ENCODE measurements around the gene SOS2.

Gene SOS2

DNA sequence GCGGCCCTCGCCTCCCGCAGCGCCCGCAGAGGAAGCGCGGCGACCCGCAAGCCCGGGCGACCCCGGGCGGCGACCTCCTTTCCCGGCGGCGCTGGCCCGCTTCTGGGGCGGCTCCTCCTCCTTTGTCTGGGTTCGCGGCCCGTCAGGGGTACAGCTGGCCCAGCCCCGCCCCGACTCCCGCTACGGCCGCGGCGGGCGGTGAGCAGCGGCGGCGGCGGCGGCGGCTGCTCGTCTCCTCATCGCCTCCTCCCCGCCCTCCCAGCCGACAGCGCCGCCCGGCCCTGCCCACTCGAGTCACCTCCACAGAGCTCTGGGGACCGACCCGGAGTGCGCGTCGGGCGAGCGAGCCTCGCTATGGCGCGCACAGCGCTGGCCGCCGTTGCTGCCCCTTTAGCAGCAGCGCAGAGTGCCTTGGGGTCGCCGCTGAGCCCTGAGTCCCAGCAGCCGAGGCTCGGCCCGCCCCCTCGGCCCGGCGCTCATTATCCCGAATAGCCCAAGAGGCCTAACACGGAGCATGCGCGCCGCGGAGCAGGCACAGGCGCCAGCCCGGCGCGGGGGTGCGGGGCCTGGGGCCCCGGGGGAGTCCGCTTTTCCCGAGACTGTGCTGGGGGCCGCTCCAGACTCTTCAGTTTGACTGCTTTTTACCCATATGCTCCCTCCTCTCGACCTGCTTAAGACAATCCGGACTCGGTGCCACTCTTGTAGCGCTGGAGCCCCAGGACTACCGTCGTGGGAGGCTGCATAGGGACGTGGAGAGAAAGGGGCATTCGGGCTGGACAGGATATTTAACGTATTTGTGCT lies at the start of gene SOS2:
SOS2 (minus strand) TSS at position 104 of the 801 bp plus-strand sequence. CDS start 295 bp downstream, outside the sequence.
- peak; percentile 54 to 63 (median 62) for DNase-seq (ENCODE audit: low read depth in 3 of 3, low spot score in 1 of 3)

DNA sequence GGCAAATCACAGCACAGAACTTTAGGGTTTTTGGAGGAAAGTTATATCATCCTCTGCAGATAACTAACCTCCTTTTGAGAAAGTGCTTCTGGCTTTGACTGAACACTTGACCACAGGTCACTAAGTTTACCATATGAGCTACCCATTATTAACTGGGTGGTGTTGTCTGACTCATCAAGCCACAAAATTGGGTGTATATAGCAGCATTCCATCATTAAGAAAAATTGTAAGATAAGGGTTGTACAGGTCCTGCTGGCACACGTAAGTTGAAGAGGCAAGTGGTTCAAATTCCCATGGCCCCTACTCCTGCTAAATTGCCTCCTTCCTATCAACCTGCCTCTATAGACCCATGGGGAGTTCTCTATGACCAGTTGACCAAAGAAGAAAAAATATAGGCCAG lies 41.1 kb upstream of the SOS2 start:
- DNase-seq (ENCODE audit: low read depth in 3 of 3, low spot score in 1 of 3), result no peak

DNA sequence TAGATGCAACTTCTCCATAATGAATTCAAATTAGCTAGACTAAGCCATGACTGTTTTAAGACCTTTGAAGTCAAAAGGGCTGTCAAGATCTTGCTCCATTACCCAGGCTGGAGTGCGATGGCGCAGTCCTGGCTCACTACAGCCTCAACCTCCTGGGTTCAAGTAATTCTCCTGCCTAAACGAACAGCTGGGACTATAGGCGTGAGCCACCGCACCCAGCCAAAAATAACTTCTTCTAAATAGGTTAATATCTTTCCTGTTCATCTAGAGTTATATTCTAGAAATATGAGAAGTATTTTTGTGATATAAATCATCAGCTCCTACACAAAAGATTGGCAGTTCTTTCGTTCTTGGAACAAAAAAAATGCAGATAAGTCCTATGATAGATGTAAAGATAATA lies 39.6 kb upstream of the SOS2 start:
- DNase-seq (ENCODE audit: low read depth in 3 of 3, low spot score in 1 of 3), result no peak

DNA sequence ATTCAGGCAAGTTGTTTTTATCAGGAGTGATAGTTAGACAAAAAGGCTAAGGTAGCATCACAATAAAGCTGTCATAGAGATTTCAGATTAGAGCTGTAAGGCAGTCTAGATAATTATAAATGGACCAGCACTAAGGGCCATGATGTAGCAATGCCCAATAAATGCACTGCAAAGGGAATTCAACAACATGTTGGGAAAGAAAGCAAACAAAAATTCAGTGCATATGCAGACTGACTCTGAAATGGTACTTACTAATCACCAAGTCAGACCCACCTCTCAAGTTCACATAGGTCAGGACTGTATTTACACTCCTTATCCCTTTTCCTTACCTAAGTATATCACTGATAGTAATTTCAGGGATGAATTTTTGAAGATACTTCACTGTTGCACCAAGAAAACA lies 33.7 kb upstream of the SOS2 start:
- DNase-seq (ENCODE audit: low read depth in 3 of 3, low spot score in 1 of 3), result no peak

DNA sequence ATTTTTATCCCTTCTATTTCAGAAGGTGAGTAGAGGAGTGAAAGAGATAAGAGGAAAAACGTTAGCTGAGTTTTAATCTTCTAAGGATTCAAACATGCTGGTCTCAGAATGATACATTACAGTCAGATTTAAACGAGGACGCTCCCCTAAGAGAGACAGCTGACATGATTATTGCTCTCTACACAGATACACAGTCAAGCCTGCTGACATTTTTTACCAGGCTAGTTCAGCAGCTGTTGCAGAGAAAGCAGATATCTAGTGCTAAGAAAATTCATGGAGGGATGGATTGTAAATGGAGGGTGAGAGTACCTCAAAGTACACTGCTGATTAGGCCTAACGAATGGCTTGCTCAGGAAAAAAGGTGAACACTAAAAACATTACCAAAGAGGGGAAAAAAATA lies 31.9 kb upstream of the SOS2 start:
- DNase-seq (ENCODE audit: low read depth in 3 of 3, low spot score in 1 of 3), result no peak

DNA sequence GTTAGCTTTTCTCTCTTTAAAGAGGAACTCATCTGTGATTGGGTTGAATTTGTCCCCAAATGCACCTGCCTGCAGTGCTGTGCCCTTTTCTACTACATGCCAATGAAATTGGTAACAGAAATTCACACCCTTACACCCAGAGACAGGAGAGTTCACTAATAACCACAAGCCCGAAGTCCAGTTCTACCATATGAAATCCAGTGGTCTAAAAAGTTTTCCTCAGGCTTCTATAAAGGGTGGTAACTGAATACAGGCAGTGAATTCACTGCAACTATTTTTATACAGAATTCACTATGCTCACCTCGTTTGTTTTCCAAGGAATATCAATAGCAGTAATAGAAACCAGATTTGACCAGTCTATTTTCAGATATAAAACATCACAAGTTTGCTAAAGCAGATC lies 31.5 kb upstream of the SOS2 start:
- DNase-seq (ENCODE audit: low read depth in 3 of 3, low spot score in 1 of 3), result no peak

DNA sequence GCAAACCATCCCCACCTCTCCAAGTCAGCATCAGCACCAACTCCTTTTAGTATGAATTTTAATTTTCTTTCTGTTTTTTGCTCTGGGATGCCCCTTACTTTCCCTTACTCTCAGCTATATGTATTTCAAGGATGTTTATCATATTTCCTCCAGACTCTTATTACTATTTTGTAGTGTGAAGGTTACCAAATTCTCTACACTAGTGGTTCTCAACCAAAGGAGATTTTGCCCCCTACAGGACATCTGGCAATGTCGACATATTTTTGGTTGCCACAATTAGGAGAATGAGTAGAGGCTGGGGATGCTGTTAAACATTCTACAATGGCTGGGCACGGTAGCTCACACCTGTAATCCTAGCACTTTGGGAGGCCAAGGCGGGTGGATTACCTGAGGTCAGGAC lies 29.1 kb upstream of the SOS2 start:
- DNase-seq (ENCODE audit: low read depth in 3 of 3, low spot score in 1 of 3), result no peak

DNA sequence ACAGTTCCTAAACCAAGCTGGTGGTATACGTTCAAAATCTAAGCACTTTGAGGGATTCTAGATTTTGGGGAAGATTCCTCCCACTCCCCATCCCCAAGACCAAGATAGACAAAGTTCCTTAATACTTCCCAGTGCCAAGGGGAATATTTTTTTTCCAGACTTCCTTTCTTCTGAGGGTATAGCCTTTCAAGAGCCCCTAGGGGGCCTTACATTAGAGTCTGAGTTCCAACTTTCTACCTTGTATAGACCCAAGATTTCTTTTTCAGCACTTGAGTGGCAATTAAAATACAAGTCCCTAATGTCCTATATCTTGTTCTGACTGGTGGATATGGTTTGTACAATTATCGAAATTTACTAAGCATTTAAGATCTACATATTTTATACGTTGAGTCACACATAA lies 28.7 kb upstream of the SOS2 start:
- DNase-seq (ENCODE audit: low read depth in 3 of 3, low spot score in 1 of 3), result no peak

DNA sequence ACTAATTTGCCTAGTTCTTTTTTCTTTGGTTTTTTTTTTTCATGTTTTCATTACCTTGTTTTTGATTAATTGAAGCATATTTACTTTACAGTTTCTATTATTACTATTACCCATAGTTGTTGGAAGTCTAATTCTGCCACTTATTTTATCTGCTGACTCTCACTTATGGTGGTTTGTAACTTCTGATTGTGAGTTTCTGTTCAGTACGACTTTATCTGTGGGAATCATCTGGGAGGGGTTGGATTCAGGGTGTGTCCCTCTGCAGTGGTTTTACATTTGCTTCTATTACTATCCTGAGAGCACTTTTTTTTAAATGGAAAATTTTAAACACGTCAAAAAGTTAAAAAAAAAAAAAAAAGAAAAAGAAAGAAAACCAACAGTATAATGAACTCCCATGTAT lies 26.4 kb upstream of the SOS2 start:
- DNase-seq (ENCODE audit: low read depth in 3 of 3, low spot score in 1 of 3), result no peak

DNA sequence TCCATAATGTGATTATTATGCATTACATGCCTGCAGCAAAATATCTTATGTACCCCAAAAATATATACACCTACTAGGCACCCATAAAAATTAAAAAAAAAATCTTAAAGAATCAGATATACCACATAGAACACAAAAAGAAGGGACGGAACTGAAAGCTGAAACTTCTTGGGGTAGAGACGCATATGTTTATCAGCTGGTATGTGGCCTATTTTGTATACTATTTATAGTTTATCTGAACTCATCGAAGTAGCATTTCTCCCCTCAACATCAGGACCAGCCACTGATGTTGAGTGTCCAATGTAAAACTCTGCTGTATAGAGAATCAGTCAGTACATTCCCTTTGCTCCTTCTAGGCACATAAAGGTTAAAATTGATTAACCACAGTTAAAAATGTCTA lies 22.9 kb upstream of the SOS2 start:
- DNase-seq (ENCODE audit: low read depth in 3 of 3, low spot score in 1 of 3), result no peak

DNA sequence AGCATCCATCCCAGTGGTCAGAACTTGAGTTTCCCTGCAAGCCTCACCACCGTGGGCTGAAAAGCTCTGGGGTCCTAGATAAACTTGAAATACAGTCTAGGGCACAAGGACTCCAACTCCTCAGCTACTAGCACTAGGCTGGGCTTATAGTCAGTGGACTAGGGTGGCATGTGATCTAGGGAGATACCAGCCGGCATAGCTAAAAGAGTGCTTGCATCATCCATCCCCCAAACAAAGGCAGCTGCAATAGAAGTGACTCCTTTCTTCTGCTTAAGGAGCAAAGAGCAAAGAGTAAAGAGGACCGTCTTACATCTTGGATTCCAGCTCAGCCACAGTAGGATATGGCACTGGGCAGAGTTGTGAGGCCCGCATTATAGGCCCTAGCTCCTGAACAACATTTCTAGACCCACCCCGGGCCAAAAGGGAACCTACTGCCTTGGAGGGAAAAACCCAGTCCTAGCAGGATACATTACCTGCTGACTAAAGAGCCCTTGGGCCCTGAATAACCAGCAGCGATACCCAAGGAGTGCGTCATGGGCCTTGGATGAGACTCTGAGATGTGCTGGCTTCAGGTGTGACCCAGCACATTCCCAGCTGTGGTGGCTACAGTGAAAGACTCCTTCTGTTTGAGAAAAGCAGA lies 17.9 kb upstream of the SOS2 start:
- no peak for DNase-seq (ENCODE audit: low read depth in 3 of 3, low spot score in 1 of 3)

DNA sequence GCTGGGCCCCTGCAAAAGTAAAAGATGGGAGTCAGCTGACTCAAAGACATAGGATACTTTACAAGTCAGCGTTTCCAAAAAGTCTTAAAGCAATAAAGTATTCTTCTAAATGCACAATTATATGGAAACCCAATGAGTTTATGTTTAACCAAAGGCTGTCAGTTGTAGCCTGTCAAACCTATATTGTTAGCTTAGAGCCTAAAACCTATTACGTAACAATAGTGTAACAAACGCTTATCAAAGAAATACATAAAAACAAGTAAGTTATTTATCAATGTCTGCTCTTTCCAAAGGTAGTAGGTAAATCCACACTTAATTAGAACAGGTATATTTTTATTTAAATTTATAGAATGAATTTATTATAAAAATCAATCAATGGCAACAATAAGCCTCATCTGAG lies 15.9 kb upstream of the SOS2 start:
- DNase-seq (ENCODE audit: low read depth in 3 of 3, low spot score in 1 of 3), result no peak

DNA sequence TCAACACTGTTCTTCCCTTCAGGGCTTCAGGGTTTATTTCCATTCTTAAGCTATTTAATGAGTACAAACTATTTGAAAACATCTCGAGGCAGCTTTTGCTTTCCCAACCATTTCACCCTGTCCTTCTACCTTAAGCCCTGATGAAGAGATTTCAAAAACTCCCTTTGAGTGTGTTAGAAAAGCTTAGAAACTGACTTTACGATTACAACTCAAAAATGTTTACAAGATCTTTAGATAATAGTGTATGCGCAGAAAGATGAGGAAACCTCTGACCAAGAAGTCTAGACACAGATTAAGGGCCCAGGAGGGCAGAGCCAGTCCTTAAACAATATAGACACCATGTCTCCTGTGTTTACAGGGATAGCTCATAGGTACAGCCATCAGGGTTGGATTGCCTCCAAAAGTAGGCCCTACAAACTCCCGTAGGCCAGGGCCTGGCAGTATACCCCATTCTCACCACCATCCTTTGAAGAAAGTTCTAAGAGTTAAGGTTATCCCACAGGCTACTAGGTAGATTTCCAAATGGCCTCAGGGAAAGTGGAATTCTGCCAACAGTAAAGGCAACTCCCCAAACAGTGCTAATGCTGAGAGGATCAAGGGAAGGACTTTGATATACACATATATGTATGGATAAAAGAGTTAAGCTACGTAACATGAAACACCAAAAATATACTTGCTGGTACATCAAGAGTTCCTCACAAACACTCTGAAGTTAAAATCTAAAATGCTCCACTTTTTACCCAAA lies 11.4 kb upstream of the SOS2 start:
- no peak for DNase-seq (ENCODE audit: low read depth in 3 of 3, low spot score in 1 of 3)

DNA sequence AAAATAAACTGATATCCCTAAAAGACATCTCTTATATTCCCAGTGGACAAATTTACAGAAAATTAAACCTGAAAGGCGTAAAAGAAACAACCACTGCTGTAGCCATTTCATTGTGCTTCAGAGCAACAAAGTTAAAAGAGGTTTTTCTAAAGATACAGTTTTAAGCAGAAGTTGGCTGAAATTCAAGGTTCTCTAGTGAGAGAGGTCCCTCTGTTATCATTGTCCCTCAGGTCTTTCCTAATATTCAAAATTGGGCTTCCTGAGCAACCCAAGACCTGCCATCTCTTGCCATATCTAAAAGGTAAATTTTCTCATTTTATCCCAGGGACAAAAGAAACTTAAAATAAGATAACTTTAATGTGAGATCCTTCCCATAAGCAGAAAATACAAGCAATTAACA lies 10.7 kb upstream of the SOS2 start:
- DNase-seq (ENCODE audit: low read depth in 3 of 3, low spot score in 1 of 3), result no peak

DNA sequence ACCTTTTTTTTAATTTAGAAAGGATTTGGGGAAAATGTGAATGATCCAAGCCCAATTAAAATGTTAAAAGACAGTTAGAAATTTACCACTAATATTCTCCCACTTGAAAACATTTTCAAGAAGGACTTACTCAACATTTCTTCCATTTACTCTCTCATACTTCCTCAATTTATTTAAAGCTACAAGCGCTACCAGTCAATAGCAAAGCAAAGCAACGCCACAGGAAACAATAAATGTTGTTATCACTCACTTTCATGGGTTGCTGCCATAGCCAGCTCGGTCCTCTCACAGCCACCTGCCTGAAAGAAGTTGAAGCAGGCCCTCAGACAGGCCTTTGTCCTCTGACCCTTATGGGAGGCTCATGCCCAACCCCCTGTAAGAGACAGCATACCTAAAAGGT lies 6.0 kb upstream of the SOS2 start:
- no peak for DNase-seq (ENCODE audit: low read depth in 3 of 3, low spot score in 1 of 3)

DNA sequence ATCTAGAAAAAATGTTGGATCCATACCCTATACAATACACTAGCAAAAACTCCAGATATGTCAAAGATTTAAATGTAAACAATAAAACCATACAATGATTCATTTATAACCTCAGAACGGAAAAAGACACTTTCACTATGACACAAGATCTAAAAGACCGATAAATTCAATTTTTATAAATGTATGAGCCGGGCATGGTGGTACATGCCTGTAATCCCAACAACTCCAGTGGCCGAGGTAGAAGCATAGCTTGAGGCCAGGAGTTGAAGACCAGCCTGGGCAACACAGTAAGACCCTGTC lies 2.5 kb upstream of the SOS2 start:
- DNase-seq (ENCODE audit: low read depth in 3 of 3, low spot score in 1 of 3), result no peak

DNA sequence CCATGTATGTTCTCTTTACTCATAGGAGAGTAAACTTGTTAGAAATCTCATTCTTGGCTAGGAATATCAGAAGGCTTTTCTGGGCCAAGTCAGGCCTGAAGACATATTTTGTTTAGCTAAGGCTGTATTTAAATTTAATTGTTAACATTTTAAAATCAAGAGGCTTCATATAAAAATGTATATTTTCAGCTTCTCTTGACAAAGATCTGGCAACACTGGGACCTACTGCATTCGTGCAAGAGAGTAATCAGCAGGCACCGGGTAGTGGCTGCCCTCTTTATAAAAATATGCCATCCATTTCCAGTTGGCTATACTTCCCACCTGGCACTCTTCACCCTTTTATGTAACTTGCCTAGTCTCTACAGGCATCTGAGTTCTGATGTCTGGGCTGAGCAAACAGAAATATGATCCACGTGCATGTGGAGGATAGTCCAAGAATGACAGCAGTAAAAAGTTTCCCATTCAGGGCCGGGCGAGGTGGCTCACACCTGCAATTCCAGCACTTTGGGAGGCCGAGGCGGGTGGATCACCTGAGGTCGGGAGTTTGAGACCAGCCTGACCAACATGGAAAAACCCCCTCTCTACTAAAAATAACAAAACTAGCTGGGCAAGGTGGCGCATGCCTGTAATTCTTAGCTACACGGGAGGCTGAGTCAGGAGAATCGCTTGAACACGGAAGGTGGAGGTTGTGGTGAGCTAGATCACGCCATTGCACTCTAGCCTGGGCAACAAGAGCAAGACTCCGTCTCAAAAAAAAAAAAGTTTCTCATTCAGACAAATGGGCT lies 2.0 kb upstream of the SOS2 start:
- DNase-seq (ENCODE audit: low read depth in 3 of 3, low spot score in 1 of 3), result no peak

DNA sequence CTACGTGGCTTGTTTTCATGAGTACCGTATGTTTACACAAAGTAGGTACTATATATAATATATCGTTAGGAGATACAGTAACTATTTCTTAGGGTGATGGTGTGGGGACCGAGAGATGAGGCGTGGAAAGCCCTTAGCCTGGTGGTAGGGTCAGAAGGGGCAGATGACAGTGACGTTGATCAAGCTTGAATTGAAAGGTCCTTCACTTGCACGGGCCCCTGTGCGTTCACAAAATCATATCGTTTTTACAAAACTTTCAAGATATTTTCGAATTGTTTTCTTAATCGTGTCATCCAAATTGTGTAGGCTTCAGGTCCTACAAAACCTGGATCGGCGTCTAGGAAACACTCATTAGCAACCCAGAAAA lies 881 bp upstream of the SOS2 start:
- DNase-seq (ENCODE audit: low read depth in 3 of 3, low spot score in 1 of 3), result no peak

DNA sequence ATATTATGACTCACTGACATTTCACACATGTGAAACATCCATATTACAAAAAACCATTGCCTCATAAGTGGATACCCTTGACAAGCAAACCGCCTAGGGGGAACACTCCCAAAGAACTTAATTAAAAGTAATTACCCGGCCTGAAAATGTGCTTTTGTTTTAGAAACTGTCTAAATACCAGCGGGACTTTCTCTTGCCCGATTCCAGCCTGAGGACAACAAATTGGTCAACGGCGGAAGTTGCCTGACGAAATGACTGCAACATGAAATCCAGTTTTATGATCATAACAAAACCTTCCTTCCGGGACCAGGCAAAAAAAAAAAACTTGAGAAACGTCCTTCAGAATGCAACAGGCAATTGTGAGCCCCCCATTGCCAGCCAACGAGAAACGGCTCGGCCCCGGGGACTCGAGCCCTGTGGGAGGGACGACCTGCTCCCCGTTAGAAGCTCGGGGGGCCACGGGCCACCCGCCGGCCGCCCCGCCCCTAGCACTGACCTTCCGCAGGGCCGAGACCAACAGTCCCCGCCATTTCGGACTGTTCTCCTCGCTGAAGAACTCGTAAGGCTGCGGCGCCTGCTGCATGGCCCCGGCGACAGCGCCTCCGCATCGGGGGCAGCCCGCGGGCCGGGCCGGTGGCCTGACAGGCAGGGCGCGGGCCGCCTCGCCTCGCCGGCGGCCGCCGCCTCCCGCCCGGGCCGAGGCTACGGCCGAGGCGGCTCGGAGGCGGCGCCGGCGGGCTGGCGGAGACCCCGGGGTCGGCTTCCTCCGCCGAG lies 490 bp downstream of the SOS2 start:
- DNase-seq (ENCODE audit: low read depth in 3 of 3, low spot score in 1 of 3), result peak in 1 of 3 donors; percentile 8

DNA sequence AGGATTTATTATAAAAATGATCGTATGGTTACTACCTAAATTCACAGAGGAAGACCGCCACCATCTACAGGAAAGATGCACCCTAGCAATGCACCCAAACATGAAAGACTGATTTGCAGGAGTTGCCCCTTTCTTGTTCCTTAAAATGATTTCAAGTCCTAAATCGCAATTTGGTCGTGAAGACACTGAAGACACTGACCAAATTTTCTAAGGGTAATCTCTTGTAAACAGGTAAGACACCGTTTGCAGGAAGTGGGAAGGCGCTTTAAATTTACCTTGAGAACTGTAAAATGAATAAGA lies 1.0 kb downstream of the SOS2 start:
- no peak for DNase-seq (ENCODE audit: low read depth in 3 of 3, low spot score in 1 of 3)

DNA sequence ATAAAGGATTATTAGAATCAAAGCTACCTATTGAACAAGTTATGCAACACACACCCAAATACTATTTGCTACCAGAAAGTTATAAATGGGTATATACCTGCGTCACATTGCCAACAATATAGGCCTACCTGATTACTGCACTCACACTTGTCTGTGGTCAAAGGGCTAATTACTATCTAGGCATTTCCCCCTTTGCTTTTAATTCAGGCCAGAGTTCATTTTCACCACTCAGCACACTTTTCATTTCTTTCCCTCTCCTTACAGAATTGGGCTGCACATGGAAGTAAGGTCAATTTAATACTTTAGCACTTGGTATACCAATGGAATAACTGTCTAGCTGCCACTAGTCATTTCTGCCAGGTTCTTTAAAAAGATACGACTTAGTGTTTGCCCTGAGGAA lies 1.7 kb downstream of the SOS2 start:
- DNase-seq (ENCODE audit: low read depth in 3 of 3, low spot score in 1 of 3), result no peak

All from stimulated activated CD4-positive, alpha-beta T cell treated with anti-CD3 and anti-CD28 coated beads, TNF-alpha, amount 100 ng/mL, for 1 hour (primary cell).